Measurements from ENCODE around the gene COPA. TPM values are rescaled to one million over a fixed set of nuclear protein-coding genes. Genes with fewer than 3 reads are reported as not detected.

The COPA gene
- total and polyA plus RNA-seq, 2 donors from 2014 or later: 50.1 to 160 TPM

DNA sequence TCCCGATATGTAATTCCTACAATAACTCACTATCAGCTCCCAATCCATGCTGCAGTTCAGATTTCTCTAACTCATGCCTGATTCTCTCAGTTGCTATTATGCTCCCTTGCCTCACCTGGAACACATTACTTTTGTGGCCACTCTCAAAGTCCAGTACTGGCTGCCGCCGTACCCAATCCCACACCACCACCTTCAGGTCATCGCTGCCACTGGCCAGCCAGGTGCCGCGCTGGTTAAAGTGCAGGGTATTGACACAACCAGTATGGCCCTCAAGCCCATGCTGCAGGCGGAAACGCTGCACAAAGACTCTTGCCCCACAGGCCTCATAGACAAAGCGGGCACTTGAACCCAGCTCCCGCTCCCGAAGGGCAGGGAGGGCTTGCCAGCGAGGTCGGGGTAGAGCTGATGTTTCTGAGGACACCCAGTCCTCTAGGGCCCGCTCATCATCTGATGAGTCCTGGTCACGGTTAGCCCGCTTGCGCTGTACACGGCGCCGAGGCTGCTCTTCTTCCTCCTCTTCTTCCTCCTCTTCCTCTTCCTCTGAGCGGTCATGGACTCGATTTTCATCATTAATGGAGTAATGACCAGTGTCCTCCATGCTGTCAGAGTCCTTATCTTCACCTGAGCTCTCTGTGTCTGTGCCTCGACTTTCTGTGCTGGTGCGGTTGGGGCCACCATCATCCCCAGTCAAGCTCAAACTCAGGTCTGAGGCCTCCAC lies 103.3 kb downstream of the COPA start:
- no peak overlapping the region for H3K4me3 ChIP-seq (ENCODE audit: low read length in 3 of 3)
- H3K36me3 ChIP-seq (ENCODE audit: control insufficient read depth in 2 of 3, insufficient read depth in 3 of 3, low read length in 3 of 3): peaks cover 14 to 48% (median 33%) of the 10 kb centered on the region in 3 donors
- no peaks in the 10 kb centered on the region for H3K9me3 ChIP-seq (ENCODE audit: control insufficient read depth in 2 of 3, insufficient read depth in 1 of 3, low read length in 3 of 3)
- no peak for DNase-seq
- peaks cover 0 to 9% (median 8%) of the 10 kb centered on the region in 3 donors for H3K4me1 ChIP-seq (ENCODE audit: control insufficient read depth in 2 of 3, insufficient read depth in 2 of 3, low read depth in 1 of 3, low read length in 3 of 3)
- H3K27me3 ChIP-seq (ENCODE audit: control insufficient read depth, insufficient read depth, low read length): no peaks in the 10 kb centered on the region
- intact Hi-C loops (cut with DNase I): no loop called here
- TF ChIP-seq, protein P1, sequence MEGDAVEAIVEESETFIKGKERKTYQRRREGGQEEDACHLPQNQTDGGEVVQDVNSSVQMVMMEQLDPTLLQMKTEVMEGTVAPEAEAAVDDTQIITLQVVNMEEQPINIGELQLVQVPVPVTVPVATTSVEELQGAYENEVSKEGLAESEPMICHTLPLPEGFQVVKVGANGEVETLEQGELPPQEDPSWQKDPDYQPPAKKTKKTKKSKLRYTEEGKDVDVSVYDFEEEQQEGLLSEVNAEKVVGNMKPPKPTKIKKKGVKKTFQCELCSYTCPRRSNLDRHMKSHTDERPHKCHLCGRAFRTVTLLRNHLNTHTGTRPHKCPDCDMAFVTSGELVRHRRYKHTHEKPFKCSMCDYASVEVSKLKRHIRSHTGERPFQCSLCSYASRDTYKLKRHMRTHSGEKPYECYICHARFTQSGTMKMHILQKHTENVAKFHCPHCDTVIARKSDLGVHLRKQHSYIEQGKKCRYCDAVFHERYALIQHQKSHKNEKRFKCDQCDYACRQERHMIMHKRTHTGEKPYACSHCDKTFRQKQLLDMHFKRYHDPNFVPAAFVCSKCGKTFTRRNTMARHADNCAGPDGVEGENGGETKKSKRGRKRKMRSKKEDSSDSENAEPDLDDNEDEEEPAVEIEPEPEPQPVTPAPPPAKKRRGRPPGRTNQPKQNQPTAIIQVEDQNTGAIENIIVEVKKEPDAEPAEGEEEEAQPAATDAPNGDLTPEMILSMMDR (IDR thresholded peaks at IDR 0.05; ENCODE audit: borderline replicate concordance, extremely low read depth, insufficient read depth): no peak
- no peak overlapping the region for H3K27ac ChIP-seq (ENCODE audit: low read depth in 2 of 2, low read length in 2 of 2)
- H3K9ac ChIP-seq (ENCODE audit: low read length in 3 of 3): no peak overlapping the region
- no peak for FAIRE-seq

Other genes with a start within 250 kb of the COPA start
- 40.9 TPM for gene IGSF8, start 244.6 kb downstream of the COPA start, total RNA-seq
- gene IGSF8, start 244.6 kb downstream of the COPA start, polyA plus RNA-seq (ENCODE audit: insufficient read depth, low read depth, low replicate concordance): 47.0 TPM
- 4.1 TPM for gene ATP1A2, start 227.5 kb downstream of the COPA start, total RNA-seq
- 5.5 TPM for gene ATP1A2, start 227.5 kb downstream of the COPA start, polyA plus RNA-seq (ENCODE audit: insufficient read depth, low read depth, low replicate concordance)
- gene ATP1A4, start 191.6 kb downstream of the COPA start, total RNA-seq: 0.19 TPM
- not detected for gene ATP1A4, start 191.6 kb downstream of the COPA start, polyA plus RNA-seq (ENCODE audit: insufficient read depth, low read depth, low replicate concordance)
- gene CASQ1, start 152.7 kb downstream of the COPA start, total RNA-seq: 0.57 TPM
- not detected for gene CASQ1, start 152.7 kb downstream of the COPA start, polyA plus RNA-seq (ENCODE audit: insufficient read depth, low read depth, low replicate concordance)
- 112 TPM for gene PEA15, start 137.9 kb downstream of the COPA start, total RNA-seq
- gene PEA15, start 137.9 kb downstream of the COPA start, polyA plus RNA-seq (ENCODE audit: insufficient read depth, low read depth, low replicate concordance): 143 TPM
- gene DCAF8, start 80.7 kb downstream of the COPA start, total RNA-seq: 136 TPM
- 69.6 TPM for gene DCAF8, start 80.7 kb downstream of the COPA start, polyA plus RNA-seq (ENCODE audit: insufficient read depth, low read depth, low replicate concordance)
- 67.9 TPM for gene PEX19, start 58.1 kb downstream of the COPA start, total RNA-seq
- 49.8 TPM for gene PEX19, start 58.1 kb downstream of the COPA start, polyA plus RNA-seq (ENCODE audit: insufficient read depth, low read depth, low replicate concordance)
- gene NCSTN, start 133 bp upstream of the COPA start, total RNA-seq: 109 TPM
- gene NCSTN, start 133 bp upstream of the COPA start, polyA plus RNA-seq (ENCODE audit: insufficient read depth, low read depth, low replicate concordance): 73.9 TPM
- gene NHLH1, start 23.8 kb upstream of the COPA start, total RNA-seq: 0.09 TPM
- gene NHLH1, start 23.8 kb upstream of the COPA start, polyA plus RNA-seq (ENCODE audit: insufficient read depth, low read depth, low replicate concordance): not detected
- gene VANGL2, start 57.3 kb upstream of the COPA start, total RNA-seq: 8.1 TPM
- gene VANGL2, start 57.3 kb upstream of the COPA start, polyA plus RNA-seq (ENCODE audit: insufficient read depth, low read depth, low replicate concordance): 3.8 TPM
- gene SLAMF6, start 180.0 kb upstream of the COPA start, total RNA-seq: 5.5 TPM
- gene SLAMF6, start 180.0 kb upstream of the COPA start, polyA plus RNA-seq (ENCODE audit: insufficient read depth, low read depth, low replicate concordance): not detected
- gene CD84, start 236.2 kb upstream of the COPA start, total RNA-seq: 17.5 TPM
- gene CD84, start 236.2 kb upstream of the COPA start, polyA plus RNA-seq (ENCODE audit: insufficient read depth, low read depth, low replicate concordance): 0.30 TPM